SH-SY5Y (cell line): ENCODE results near the gene IQSEC2.

ENCODE experiments used
- GATA2 ChIP-seq: IDR thresholded peaks from 2 replicates; pipeline ENCODE4 v1.6.1; 2011; ENCODE audit warnings: mild to moderate bottlenecking, low read depth, low read length
- GATA3 ChIP-seq: IDR thresholded peaks from 2 replicates; pipeline ENCODE4 v1.6.1; 2011; ENCODE audit warnings: low read depth, mild to moderate bottlenecking, low read length, moderate library complexity

- TF ChIP-seq GATA2 (no peak), GATA3 (no peak)
These were observed 24.2 kb downstream of the IQSEC2 start for GRCh38 chrX:53257166-53257565.
